ENCODE data around the gene SPPL3.
"Not testable (repeated sequence)": the region's sequence is repeated elsewhere in the genome, so short reads cannot be mapped to it uniquely, and the experiment has no call there.

Gene SPPL3

DNA sequence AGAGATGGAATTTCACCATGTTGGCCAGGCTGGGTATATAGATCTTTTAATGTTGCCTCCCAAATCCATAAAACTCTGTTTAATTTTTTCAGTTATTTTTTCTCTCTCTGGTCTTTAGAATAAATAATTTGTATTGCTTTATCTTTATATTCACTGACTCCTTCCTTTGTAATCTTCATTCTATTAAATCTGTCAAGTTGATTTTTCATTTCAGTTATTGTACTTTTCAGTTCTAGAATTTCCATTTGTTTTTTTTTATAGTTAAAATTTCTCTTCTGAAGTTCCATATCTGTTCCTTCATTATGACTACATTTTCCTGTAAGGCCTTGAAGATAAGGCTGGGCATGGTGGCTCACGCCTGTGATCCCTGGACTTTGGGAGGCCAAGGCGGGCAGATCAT is 13.6 kb upstream of the SPPL3 start:
- no peak for DNase-seq

DNA sequence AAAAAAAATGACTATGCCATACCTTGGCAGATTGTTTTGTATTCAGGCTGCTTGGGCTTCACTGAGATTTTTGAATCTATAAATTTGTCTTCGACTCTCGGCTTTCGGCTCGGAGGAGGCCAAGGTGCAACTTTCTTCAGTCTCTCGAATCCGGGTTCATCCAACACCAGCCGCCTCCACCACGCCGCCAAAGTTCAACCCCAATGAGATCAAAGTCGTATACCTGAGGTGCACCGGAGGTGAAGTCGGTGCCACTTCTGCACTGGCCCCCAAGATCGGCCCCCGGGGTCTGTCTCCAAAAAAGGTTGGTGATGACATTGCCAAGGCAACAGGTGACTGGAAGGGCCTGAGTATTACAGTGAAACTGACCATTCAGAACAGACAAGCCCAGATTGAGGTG is 12.4 kb upstream of the SPPL3 start:
- DNase-seq = no peak

DNA sequence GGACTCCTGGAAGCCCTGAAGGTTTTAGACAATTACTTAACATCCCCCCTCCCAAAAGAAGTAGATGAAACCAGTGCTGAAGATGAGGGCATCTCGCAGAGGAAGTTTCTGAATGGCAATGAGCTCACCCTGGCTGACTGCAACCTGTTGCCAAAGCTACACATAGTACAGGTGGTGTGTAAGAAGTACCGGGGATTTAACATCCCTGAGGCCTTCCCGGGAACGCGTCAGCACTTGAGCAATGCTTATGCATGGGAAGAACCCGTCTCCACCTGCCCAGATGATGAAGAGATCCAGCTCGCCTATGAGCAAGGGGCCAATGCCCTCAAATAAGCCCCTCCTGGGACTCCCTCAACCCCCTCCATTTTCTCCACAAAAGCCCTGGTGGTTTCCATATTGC is 10.6 kb upstream of the SPPL3 start:
- no peak for DNase-seq

DNA sequence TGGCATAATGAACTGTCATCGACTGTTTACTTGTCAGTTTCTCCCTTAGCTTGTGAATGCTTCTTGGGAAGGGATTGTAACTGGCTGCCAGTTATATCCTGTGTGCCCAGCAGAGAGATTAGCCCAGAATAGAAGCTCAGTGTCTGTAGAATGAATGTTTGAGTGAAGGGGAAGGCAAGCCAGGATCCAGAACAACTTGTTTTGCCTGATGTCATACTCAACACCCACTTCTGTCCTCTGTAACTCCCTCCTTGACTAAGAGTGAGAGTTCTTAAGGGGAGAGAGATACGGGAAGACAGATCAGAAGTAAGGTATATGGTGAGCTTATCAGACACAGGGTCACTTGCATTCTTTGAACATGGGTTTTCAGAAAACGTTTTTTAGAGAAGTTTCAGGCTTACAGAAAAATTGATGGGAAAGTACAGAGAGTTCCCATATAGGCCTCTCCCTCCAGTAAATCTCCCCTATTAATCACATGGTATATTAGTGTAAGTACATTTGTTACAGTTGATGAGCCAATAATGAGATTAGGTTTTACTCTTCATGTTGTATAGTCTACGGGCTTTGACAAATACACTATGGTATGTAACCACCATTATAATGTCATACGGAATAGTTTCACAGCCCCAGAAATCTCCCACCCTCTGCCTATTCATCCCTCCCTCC is 5.6 kb upstream of the SPPL3 start:
- DNase-seq = no peak

DNA sequence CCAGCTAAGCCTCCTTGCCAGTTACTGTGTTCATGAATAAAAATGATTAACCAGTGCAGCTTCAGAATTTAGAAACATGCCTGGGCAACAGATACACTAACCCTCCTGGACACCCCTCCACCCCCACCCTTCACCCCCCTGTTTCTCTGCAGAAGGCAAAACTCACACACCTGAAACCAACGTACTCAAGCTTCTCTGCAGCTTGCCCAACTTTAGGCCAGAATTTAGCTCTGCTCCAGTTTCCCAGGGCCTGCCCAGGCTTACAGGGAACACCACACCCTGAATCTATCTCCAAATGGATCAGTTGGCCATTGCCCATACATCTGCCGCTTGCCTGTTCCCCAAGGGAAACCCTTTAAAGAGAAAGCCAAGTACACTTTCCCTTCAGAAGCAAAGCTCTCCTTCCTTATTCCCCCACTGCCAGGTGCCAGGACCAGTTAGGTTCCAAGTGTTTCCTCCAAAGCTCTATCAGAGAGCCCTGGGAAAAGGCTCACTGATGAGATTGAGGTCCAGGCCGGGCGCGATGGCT is 1.8 kb upstream of the SPPL3 start:
- DNase-seq = no peak

DNA sequence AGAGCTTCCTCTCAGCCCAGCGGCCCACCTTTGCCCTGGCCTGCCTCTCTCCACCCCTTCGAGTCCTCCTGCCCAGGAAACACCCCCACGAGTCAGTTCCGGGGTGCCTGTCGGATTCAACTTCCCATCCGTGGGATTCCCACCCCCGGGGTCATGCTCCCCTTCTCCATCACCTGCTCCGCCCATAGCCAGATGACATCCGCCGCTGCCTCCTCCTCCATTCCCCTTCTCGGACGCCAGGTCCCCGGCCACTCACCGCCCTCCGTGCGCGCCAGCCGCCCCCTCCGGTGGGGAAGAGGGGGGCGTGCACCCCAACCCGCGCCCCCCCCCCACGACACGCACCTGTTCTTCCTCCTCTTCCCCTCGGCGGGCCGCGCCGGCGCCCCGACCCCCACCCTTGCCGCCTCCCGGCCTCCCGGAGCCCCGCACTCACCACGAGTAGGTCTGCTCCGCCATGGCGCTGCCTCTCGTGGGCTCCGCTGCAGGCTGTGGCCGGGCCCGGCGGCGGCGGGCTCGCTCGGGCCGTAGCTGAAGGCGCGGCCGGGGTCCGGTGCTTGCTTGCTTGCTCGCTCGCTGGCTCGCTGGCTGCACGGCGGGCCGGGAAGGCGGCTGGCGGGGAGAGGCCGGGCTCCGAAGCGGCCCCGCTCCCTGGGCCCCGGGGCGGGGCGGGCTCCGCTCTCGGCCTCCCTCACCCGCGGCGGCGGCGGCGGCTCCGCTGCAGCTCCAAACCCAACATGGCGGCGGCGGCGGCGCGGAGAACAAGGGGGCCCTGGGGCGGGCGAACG is 554 bp downstream of the SPPL3 start:
- peak; percentile 67 for DNase-seq

DNA sequence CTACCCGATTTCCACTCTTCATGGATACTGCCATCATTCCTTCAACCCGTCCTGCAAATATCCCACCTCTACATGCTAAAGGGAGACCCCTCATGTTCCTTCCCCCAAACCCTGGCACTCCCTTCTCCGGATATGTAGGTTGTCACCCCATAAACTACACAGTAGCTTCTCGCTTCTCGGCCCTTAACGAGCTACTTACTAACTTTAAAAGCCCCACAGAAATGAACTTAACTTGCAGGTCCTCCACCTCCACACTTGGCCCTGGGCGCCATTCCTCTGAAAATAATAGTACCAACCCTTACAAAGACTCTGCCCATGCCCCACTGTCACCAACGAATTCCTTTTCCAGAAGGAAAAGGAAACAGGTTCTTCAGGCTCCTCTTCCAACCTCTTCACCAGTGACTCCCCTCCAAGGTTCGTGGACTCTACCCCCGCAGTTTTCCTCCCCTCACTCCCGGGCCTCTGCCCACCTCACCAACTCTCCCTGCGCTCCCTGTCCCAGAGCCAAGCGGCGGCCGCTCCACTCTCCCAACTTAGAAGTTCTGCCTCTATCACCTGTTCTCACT is 1.2 kb downstream of the SPPL3 start:
- no peak for DNase-seq

DNA sequence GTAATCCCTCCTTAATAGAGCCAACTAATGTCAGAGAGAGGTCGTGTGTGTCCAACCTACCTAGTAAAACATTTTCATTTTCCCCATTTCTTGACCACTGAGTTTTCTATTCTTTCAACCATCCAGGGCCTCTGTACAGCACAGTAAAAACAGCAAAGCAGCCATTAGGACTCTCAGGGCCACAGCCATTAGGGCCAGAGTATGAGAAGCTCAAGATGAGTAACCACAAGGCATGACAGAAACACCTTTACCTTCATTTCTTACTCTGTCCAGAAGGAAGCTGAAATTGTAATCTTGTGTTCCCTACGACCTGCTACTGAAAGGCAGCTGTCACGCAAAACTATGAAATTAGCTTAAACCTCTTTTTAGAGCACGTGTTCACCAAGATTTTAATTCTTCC is 2.3 kb downstream of the SPPL3 start:
- DNase-seq = no peak

DNA sequence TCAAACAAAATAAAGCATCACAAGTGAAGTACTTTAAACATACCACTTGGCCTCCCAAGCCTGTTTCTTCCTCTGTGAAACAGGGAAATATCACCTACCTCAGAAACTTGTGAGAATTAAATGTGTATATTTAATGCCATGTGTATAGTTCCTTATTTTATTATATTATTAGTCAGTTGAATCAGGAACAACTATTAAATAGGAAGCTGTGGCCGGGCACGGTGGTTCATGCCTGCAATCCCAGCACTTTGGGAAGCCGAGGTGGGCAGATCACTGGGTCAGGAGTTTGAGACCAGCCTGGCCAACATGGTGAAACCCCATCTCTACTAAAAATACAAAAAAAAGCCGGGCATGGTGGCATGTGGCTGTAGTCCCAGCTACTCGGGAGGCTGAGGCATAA is 3.1 kb downstream of the SPPL3 start:
- DNase-seq = not testable (repeated sequence)

DNA sequence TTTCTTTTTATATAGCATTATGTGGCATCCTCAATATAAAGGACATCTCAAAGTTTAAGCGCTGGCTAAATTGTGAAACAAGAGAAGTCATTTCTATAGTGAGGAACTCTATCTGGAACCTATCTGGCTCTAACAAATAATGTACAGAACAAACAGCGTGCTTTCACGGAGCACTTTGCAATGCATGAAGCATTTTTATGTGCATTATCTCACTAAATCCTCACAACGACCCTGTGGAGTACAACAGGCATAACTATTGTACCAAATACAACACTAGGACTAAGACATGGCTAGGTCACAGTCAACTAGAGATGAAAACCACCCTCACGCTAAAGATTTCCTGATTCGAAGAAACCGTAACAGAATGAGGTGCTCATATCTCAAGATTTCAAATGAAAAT is 8.6 kb downstream of the SPPL3 start:
- no peak for DNase-seq

DNA sequence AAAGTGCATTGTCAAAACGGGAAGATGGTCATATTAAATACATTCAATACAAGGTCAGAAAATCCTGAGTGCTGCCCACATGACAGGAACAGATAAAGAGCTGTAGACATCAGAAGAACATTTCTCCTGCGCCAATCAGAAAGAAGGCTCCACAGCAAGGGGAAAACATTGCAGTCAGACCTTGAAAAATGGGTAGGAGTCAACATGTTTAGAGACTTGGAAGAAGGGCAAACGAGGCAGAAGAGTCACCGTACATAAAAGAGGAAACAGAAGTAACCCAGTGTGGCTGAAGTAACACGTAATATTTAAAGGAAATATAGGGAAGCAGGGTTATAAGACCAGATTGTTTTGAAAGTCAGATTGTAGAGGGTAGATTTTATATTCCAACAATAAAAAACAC is 11.9 kb downstream of the SPPL3 start:
- no peak for DNase-seq

DNA sequence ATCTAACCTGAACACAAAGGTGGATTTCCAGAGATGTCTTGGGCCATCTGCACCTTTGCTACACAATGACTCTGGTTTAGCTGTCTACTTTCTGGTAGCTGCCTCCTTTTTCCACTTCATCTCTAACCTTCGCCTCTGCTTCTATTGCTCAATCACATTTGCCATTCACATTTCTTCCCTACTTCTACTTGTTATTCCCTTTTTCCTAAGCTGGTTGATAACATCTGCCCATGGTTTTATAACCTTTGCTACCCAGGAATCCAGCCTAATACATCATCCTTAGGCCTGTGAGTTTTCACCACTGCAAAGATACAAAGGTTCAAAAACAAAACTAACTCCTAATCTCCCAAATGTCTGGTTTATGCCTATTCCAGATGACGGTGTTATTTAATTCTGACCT is 13.2 kb downstream of the SPPL3 start:
- DNase-seq = no peak

DNA sequence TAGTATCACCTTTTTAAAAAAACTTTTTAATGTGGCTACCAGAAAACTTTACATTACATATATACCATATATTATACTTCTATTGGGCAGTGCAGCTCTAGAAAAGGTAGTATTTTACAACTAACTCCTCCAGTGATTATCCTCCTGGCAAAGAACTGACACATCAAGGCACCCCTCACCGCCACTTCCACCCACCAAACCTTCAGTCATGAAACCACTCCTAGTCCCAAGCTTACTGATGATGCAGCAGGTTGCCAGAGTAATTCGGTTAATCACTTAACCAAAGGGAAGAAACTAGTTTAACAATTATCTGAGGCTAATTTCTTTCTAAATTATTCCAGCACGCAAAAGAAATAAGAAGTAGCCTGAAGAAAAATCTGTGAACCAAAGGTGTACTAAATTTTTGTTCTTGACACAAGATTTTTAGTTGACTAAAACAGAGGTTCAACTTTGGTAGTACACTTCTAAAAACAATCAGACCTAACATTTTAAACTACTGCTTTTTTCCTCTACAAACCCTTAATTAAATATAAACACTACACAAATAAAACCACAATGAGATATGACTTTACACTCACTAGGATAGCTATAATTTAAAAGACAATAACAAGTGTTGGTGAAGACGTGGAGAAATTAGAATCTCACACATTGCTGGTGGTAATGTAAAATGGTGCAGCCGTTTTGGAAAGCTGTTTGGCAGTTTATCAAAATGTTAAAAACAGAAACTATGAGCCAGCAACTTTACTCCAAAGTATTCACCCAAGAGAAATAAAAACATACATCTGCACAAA is 16.7 kb downstream of the SPPL3 start:
- no peak for DNase-seq

DNA sequence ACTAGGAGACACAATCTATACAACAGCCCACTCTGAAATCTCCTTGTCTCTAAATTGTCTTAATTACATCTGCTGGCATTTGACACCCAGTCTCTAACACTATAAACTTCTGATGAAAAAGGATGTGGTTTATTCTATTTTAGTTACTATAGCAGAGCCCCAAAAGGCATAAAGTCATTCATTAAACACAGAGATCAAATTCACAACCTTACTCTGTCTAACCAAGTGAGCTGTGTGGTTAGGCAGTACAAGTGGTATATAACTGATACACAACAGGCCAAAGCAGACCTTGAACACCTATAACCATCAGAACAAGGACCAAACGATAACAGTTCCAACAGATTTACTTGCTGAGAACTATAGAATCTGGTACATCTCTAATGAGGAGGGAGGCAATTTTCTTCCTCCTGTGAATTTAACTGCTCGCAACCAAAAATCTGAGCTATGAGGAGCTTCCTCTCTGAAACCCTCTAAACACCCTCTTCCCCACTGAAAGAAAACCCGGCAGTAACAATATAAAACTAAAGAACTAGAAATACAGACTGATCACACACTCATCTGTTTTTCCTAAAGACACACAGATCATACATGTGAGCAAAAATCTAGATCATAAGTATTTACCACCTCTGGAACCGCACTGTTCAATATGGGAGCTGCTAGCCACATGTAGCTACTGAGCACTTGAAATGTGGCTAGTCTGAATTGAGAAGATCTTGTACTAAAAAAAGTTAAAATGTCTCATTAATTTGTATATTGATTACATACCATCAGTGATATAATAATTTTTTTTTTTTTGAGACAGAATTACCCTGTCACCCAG is 17.7 kb downstream of the SPPL3 start:
- DNase-seq = no peak

DNA sequence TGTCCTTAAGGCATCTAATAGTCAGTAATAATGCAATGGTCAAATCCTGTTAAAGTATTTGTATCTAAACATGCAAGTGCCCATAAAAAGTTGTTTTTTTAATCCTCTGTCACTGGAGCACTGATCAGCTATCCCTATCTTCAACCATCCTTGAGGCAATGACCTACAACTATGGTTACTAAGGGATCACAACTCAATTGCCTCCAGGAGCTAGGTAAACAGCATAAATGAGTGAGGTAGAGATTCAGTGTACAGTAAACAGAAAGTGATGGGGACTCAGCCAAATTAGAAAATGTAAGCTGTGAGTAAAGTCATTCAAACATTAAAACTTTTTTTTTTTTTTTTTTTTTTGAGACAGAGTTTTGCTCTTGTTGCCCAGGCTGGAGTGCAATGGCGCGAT is 18.6 kb downstream of the SPPL3 start:
- DNase-seq = no peak

DNA sequence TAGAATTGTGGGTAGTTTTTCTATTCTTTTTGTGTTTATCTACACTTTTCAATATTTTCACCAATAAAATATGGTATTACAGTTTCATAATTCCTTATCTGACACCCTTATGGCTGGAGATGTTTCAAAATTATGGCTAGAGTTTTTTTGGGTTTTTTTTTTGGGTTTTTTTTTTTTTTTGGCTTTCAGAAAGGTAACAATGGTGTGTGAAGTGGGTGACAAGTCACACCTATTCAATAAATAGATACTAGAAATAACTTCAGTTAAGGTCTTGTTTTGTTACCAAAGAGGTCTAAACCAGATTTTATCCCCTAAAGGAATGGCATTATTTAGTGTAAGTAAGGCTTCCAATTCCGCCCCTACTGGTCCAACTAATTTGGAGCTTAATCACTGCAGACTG is 19.5 kb downstream of the SPPL3 start:
- no peak for DNase-seq

DNA sequence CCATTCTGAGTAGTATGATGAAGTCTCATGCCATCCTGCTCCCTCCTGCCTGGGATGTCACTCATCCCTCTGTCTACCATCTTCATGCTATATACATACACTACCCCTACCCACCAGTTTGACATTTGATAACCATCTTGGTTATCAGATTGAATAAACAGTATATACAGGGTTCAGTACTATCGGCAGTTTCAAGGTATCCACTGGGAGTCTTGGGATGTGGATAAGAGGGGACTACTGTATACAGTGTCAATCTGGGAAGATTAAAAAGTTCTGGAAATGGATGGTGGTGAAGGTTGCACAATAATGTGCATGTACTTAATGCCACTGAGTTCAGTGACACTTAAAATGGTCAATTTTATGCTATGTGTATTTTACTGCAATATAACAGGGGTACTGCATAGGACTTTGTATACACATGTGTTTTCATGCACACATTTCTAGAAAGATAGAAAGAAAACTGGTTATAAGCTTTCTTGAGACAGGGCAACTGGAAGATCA is 22.1 kb downstream of the SPPL3 start:
- no peak for DNase-seq

DNA sequence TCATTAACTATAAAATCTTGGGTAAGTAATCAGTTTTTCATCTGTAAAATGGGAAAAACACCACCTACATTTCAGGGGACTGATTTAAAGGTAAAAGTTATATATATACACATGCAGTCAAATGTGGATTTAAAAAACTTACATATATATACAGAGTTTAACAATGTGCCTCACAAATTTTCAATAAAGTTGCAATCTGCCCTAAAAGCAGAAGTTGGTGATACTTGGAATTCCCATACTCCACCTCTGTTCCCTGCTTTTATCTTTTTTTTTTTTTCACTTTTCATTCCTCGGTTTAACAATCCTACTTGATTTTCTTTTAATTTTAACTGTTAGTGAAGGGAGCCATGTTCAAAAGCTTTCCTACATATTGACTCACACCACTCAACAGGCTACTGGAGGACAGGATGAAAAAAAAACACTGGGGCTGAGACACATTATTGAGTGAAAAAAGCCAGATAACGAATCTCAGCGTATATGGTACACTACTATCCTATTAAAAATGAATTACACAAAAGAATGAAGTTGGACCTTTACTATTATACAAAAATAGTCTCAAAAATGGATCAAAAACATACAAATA is 24.3 kb downstream of the SPPL3 start:
- DNase-seq = no peak

DNA sequence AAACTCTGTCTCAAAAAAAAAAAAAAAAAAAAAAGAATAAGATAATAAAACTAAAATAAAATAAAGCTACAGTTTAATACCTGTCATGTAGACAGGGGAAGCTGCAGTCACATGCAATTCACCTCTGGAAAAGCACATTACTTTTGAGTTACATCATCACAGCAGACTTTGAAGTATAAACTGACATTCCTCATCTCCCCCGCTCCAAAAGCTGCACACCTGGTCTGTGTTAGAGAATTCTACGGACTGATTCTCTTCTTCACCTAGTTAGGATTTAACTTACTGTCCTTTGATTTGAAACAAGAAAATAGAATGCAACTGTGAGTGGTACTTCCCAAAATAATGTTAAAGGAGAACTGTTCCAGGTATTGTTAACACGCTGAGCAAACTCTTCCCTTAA is 25.1 kb downstream of the SPPL3 start:
- no peak for DNase-seq

DNA sequence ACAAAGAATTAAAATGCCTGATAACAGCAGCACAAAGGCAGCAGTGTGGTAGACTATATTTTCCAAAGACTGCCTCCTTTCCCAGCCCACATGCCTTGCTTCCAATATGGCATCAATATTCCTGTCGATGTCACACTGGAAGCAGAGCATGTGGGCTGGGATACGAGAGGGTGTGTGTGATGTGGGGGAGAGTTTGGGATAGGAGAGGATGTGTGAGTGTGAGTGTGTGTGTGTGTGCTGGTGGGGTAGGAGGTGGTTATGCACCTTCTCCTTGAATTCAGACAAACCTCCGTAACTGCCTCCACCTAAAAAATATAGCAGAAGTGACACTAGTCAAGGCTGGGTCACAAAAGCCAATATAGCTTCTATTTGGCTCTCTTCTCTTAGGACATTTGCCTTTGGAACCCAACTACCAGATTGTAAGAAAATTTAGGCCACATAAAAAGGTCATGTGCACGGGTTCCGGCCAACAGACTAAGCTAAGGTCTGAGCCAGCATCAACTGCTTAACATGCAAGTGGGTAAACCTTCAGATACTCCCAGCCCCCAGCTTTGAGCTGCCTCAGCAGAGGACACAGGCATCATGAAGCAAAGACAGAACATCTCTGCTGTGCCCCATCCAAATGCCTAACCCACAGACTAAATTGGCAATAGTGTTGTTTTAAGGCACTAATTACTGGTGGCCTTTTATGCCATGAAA is 29.5 kb downstream of the SPPL3 start:
- no peak for DNase-seq

DNA sequence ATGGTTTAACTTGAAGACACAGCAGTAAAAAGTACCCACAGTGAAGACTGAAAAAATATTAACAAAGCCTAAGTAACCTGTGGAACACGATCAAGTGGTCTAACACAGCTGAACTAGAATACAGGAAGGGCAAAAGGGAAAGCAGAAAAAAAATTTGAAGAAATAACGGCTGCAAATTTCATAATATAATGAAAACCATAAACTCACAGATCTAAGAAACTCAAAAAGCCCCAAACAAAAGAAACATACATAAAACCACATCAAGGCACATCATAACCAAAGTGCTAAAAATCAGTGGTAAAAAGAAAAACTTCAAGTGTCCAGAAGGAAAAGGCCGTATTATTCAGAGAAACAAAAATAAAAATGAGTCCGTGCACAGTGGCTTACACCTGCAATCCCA is 30.9 kb downstream of the SPPL3 start:
- DNase-seq = no peak
